Calu3 (cell line): ENCODE data around the gene FNDC7. TPM values are rescaled to one million over a fixed set of nuclear protein-coding genes. Genes with fewer than 3 reads are reported as not detected.

Source experiments
- BruUV-seq: library from RNA; stranded (reverse); fragments of 400-500 nt; replicated peaks from 2 replicates; lab custom pipeline; 2021; lab: Mats Ljungman, UMichigan
- CTCF ChIA-PET: fragments of 300-600 bp; sonication (Branson Sonifier 250); formaldehyde crosslinking; loops from one replicate; lab custom pipeline; 2022; ENCODE audit warnings: antibody characterized with exemption; lab: Charles Lee
- DNase-seq: peaks from one replicate; pipeline ENCODE4 v3.0.0; 2022
- H3K27ac Mint-ChIP-seq: one replicate; pipeline ENCODE4 v1.8.0; 2022; ENCODE audit warnings: mixed read lengths; ENCODE audit not compliant: unreplicated experiment
- H3K27me3 Mint-ChIP-seq: one replicate; pipeline ENCODE4 v1.8.0; 2022; ENCODE audit warnings: mixed read lengths; ENCODE audit not compliant: unreplicated experiment
- H3K36me3 Mint-ChIP-seq: one replicate; pipeline ENCODE4 v1.8.0; 2022; ENCODE audit warnings: mild to moderate bottlenecking, moderate library complexity, mixed read lengths; ENCODE audit not compliant: insufficient read depth, unreplicated experiment
- H3K4me1 Mint-ChIP-seq: one replicate; pipeline ENCODE4 v1.8.0; 2022; ENCODE audit warnings: mild to moderate bottlenecking, low read depth, mixed read lengths; ENCODE audit not compliant: unreplicated experiment
- H3K4me3 Mint-ChIP-seq: one replicate; pipeline ENCODE4 v1.8.0; 2022; ENCODE audit warnings: mild to moderate bottlenecking, low read depth, moderate library complexity, mixed read lengths; ENCODE audit not compliant: unreplicated experiment
- H3K9me3 Mint-ChIP-seq: one replicate; pipeline ENCODE4 v1.8.0; 2022; ENCODE audit warnings: low read depth, mixed read lengths; ENCODE audit not compliant: unreplicated experiment
- CTCF ChIP-seq: fragments of 200-600 bp; IDR thresholded peaks from one replicate; pipeline ENCODE4 v1.8.0; 2022; ENCODE audit warnings: antibody characterized with exemption; ENCODE audit not compliant: unreplicated experiment
- intact Hi-C: fragments of 100-400 bp; cut with micrococcal nuclease; formaldehyde crosslinking; loops from one replicate; pipeline ENCODE4 v1.10.0; 2022; ENCODE audit not compliant: unreplicated experiment
- total RNA-seq: library from RNA; stranded (reverse); gene quantifications from 2 replicates; pipeline ENCODE4 v1.2.3, GENCODE V29; 2022

FNDC7 gene
- total RNA-seq, 1 experiment from 2014 or later: not detected

GRCh38 chr1:108686614-108687313 lies 25.9 kb upstream of the FNDC7 start:
- no peak overlapping the region for H3K27ac Mint-ChIP-seq
- no peaks in the 10 kb centered on the region for H3K27me3 Mint-ChIP-seq
- DNase-seq: no peak
- no peak overlapping the region for H3K4me3 Mint-ChIP-seq
- H3K4me1 Mint-ChIP-seq: peaks cover 15% of the 10 kb centered on the region
- H3K9me3 Mint-ChIP-seq: no peaks in the 10 kb centered on the region
- no peak for TF ChIP-seq CTCF
- CTCF ChIA-PET: no interaction called here
- no TSS peak for BruUV-seq
- H3K36me3 Mint-ChIP-seq: peaks cover 7% of the 10 kb centered on the region
- intact Hi-C loops: no loop called here

- Mint-ChIP-seq H3K27me3 (no peaks in the 10 kb centered on the region), H3K9me3 (no peaks in the 10 kb centered on the region), H3K4me3 (peak overlapping the region; percentile 92), H3K4me1 (peaks cover 16% of the 10 kb centered on the region), H3K27ac (peak overlapping the region; percentile 76), H3K36me3 (peaks cover 39% of the 10 kb centered on the region)
- CTCF ChIA-PET: interaction anchor here (1.0 to 1.8 kb wide), 3 partner anchors 17 to 45 kb away, joined by 3 to 5 read pairs (median 4); partner anchors contain the start of gene HENMT1
- intact Hi-C loops: loop anchor here (10.0 kb wide), 1 partner anchor 203 kb away; no protein-coding TSS in a partner anchor
- no peak for TF ChIP-seq CTCF
- no peak for DNase-seq
- TSS peak; percentile 92 for BruUV-seq
Observed at GRCh38 chr1:108691128-108691941, 21.4 kb upstream of the FNDC7 start.

GRCh38 chr1:108691942-108692723 lies 20.6 kb upstream of the FNDC7 start, which contains the start of gene PRPF38B:
Gene PRPF38B, plus strand, starts transcription at chr1:108692310. Its CDS starts 282 bp downstream, at chr1:108692592.
- CTCF ChIA-PET: interaction anchor here (0.9 to 1.8 kb wide), 3 partner anchors 11 to 45 kb away, joined by 4 to 6 read pairs (median 5); partner anchors contain the start of gene HENMT1

More at GRCh38 chr1:108691942-108692723, 20.6 kb upstream of the FNDC7 start, which contains the start of gene PRPF38B:
- BruUV-seq: no TSS peak
- no peaks in the 10 kb centered on the region for H3K9me3 Mint-ChIP-seq
- TF ChIP-seq CTCF: no peak
- H3K27me3 Mint-ChIP-seq: no peaks in the 10 kb centered on the region
- peaks cover 46% of the 10 kb centered on the region for H3K36me3 Mint-ChIP-seq
- peak within 1 kb of the TSS; percentile 76 for H3K27ac Mint-ChIP-seq
- DNase-seq: peak; percentile 87
- H3K4me3 Mint-ChIP-seq: peak within 1 kb of the TSS; percentile 92
- H3K4me1 Mint-ChIP-seq: peaks cover 16% of the 10 kb centered on the region
- intact Hi-C loops: loop anchor here (2.0 to 10.0 kb wide), 2 partner anchors 55 to 203 kb away; partner anchors contain the start of gene STXBP3
